GM12878 (cell line): ENCODE results near the gene DNAH2. TPM values are rescaled to one million over a fixed set of nuclear protein-coding genes. Genes with fewer than 3 reads are reported as not detected.

Source experiments
- ATAC-seq: fragments of 200-7000 bp; cut with Tn5 transposase; 3 replicates; pipeline ENCODE4 v1.9.1; 2020; ENCODE audit warnings: mild to moderate bottlenecking, moderate library complexity
- BruUV-seq: library from RNA; stranded (reverse); fragments of 400-500 nt; replicated peaks from 2 replicates; lab custom pipeline; 2021; lab: Mats Ljungman, UMichigan
- CTCF ChIA-PET: fragments of 300-600 bp; sonication (Branson Sonifier 250); formaldehyde crosslinking; extraction: SDS; loops from one replicate; lab custom pipeline; 2021; ENCODE audit warnings: inconsistent platforms; lab: Yijun Ruan, JAX
- POLR2A ChIA-PET: fragments of 350-600 bp; formaldehyde crosslinking; extraction: SDS; loops from one replicate; lab custom pipeline; 2021; ENCODE audit warnings: inconsistent platforms; lab: Charles Lee
- RAD21 ChIA-PET: fragments of 300-600 bp; sonication (Branson Sonifier 250); formaldehyde crosslinking; loops from one replicate; lab custom pipeline; 2023; ENCODE audit warnings: antibody characterized with exemption; ENCODE audit not compliant: unreplicated experiment; lab: Charles Lee
- SMC1A ChIA-PET: fragments of 300-600 bp; sonication (Branson Sonifier 250); formaldehyde crosslinking; loops from one replicate; lab custom pipeline; 2023; ENCODE audit not compliant: unreplicated experiment, uncharacterized antibody; lab: Charles Lee
- DNase-seq: peaks from one replicate; pipeline ENCODE4 v3.0.0-alpha.2; 2011; ENCODE audit warnings: low read depth, low spot score
- FAIRE-seq: peaks from 3 replicates; lab custom pipeline; 2011; peaks lifted over from hg19 to GRCh38; lab: Jason Lieb, UNC
- H2AFZ ChIP-seq: 2 replicates; pipeline ENCODE4 v1.6.0; 2011; ENCODE audit warnings: low read depth, low read length, control low read depth; ENCODE audit not compliant: control insufficient read depth
- H3K27ac ChIP-seq: 2 replicates; pipeline ENCODE4 v1.5.1; 2011; ENCODE audit warnings: control low read depth; ENCODE audit not compliant: control insufficient read depth, insufficient read depth
- H3K27me3 ChIP-seq, 2 experiments: replicated peaks in 1 of 2; 2 replicates each; pipeline versions ENCODE4 v1.6.0 to v1.6.1; 2011; ENCODE audit warnings: low read length in 1 of 2; ENCODE audit not compliant: control insufficient read depth in 2 of 2, insufficient read depth in 2 of 2
- H3K36me3 ChIP-seq, 2 experiments: 2 replicates each; pipeline ENCODE4 v1.5.1; 2011; ENCODE audit warnings: low read length in 1 of 2; ENCODE audit not compliant: control insufficient read depth in 2 of 2, insufficient read depth in 2 of 2
- H3K4me1 ChIP-seq: 2 replicates; pipeline ENCODE4 v1.6.1; 2011; ENCODE audit warnings: mild to moderate bottlenecking, low read length, moderate library complexity, mixed read lengths; ENCODE audit not compliant: control insufficient read depth, insufficient read depth
- H3K4me2 ChIP-seq: 2 replicates; pipeline ENCODE4 v1.6.0; 2011; ENCODE audit warnings: control low read depth; ENCODE audit not compliant: control insufficient read depth, insufficient read depth
- H3K4me3 ChIP-seq: fragments of 200-600 bp; sonication (generic); 2 replicates; pipeline ENCODE4 v1.5.1; 2016
- H3K79me2 ChIP-seq: 2 replicates; pipeline ENCODE4 v1.6.0; 2011; ENCODE audit warnings: low read length; ENCODE audit not compliant: control insufficient read depth, insufficient read depth
- H3K9ac ChIP-seq: 2 replicates; pipeline ENCODE4 v1.8.0; 2011; ENCODE audit warnings: low read length, control low read depth, mixed read lengths; ENCODE audit not compliant: control insufficient read depth, insufficient read depth
- H3K9me3 ChIP-seq: replicated peaks from 3 replicates; pipeline ENCODE4 v1.5.1; 2011; ENCODE audit warnings: mild to moderate bottlenecking, low read length; ENCODE audit not compliant: control insufficient read depth, insufficient read depth
- H4K20me1 ChIP-seq: 2 replicates; pipeline ENCODE4 v1.6.0; 2011; ENCODE audit not compliant: control insufficient read depth, insufficient read depth
- E4F1 ChIP-seq: fragments of 450-650 bp; IDR thresholded peaks from 2 replicates; pipeline ENCODE4 v1.6.1; 2018; ENCODE audit warnings: borderline replicate concordance, mild to moderate bottlenecking; ENCODE audit not compliant: partially characterized antibody
- HSF1 ChIP-seq: fragments of 150-350 bp; IDR thresholded peaks from 2 replicates; pipeline ENCODE4 v1.6.1; 2014; ENCODE audit warnings: mild to moderate bottlenecking, low read depth, low read length
- IRF4 ChIP-seq: IDR thresholded peaks from 2 replicates; pipeline ENCODE4 v1.6.1; 2011; ENCODE audit warnings: low read depth, low read length
- JUNB ChIP-seq: IDR thresholded peaks from 2 replicates; pipeline ENCODE4 v1.6.1; 2016; ENCODE audit warnings: antibody characterized with exemption, mild to moderate bottlenecking
- PML ChIP-seq: IDR thresholded peaks from 2 replicates; pipeline ENCODE4 v1.6.1; 2012; ENCODE audit warnings: low read length, inconsistent platforms
- POLR2AphosphoS2 ChIP-seq: IDR thresholded peaks from 2 replicates; pipeline ENCODE4 v1.6.1; 2011; ENCODE audit warnings: low read depth, mild to moderate bottlenecking, low read length, improper control_type of control experiment, moderate library complexity
- RELA ChIP-seq: fragments of 450-650 bp; IDR thresholded peaks from 2 replicates; pipeline ENCODE4 v1.8.0; 2014; ENCODE audit warnings: borderline replicate concordance; ENCODE audit not compliant: partially characterized antibody
- SMAD1 ChIP-seq: fragments of 450-650 bp; IDR thresholded peaks from 2 replicates; pipeline ENCODE4 v1.6.1; 2018; ENCODE audit warnings: mild to moderate bottlenecking, low read depth; ENCODE audit not compliant: partially characterized antibody
- STAT1 ChIP-seq: fragments of 450-650 bp; conservative IDR thresholded peaks from 2 replicates; pipeline ENCODE4 v1.6.1; 2014; ENCODE audit warnings: antibody characterized with exemption, mild to moderate bottlenecking
- USF2 ChIP-seq: IDR thresholded peaks from 2 replicates; pipeline ENCODE4 v1.6.1; 2011; ENCODE audit warnings: low read depth, low read length, improper control_type of control experiment, borderline replicate concordance
- ZBTB33 ChIP-seq: fragments of 450-650 bp; IDR thresholded peaks from 2 replicates; pipeline ENCODE4 v1.6.1; 2017; ENCODE audit warnings: mild to moderate bottlenecking
- ZNF217 ChIP-seq: fragments of 450-650 bp; IDR thresholded peaks from 2 replicates; pipeline ENCODE4 v1.6.1; 2017; ENCODE audit warnings: antibody characterized with exemption, mild to moderate bottlenecking
- ZNF592 ChIP-seq: fragments of 450-650 bp; IDR thresholded peaks from 2 replicates; pipeline ENCODE4 v1.6.1; 2017; ENCODE audit warnings: mild to moderate bottlenecking, moderate library complexity
- WGBS: methylation state at CpG from one replicate; pipeline ENCODE4 v1.1.6; 2016; ENCODE audit warnings: low lambda C conversion rate; ENCODE audit not compliant: insufficient replicate concordance, insufficient coverage; ENCODE audit errors: missing lambda C conversion rate; 5-methylcytosine and 5-hydroxymethylcytosine counted together
- in situ Hi-C: fragments of 300-500 bp; cut with MboI; formaldehyde crosslinking; loops from 9 replicates; pipeline ENCODE4 v1.14.3; 2018; ENCODE audit warnings: mixed read lengths
- intact Hi-C: fragments of 100-400 bp; cut with micrococcal nuclease; formaldehyde crosslinking; loops from one replicate; pipeline ENCODE4 v1.14.2; 2022; ENCODE audit not compliant: unreplicated experiment
- polyA plus RNA-seq, 11 experiments: library from polyadenylated mRNA; depleted of rRNA in 4 of 11; unstranded in 6 of 11; stranded (reverse) in 5 of 11; fragments of >200 nt; fragmentation: Nextera tagmentation in 4 of 11; fragmentation: Illumina TruSeq in 1 of 11; extraction: Ambion mirVana in 4 of 11; extraction: Trizol in 1 of 11; gene quantifications; 1 replicate in 1 of 11; 2 replicates in 10 of 11; pipeline versions ENCODE4 v1.2.1 to v1.2.3, GENCODE V29; 2011 to 2016; ENCODE audit warnings: inconsistent platforms in 2 of 11, missing spikeins in 2 of 11, low read depth in 1 of 11
- total RNA-seq, 4 experiments: library from RNA; depleted of rRNA in 3 of 4; stranded (reverse); fragments of >200 nt in 3 of 4; fragmentation: Illumina TruSeq in 1 of 4; extraction: Trizol in 1 of 4; gene quantifications; 2 replicates each; pipeline versions ENCODE4 v1.2.1 to v1.2.3, GENCODE V29; 2013 to 2021

The DNAH2 gene
- total and polyA plus RNA-seq, 10 of the 15 experiments (the other 5 are each of a cell fraction or from before 2014, with no cell fraction given) = not detected

- in situ Hi-C loops (no loop called here), intact Hi-C loops (no loop called here)
- Histone ChIP-seq H3K27me3 (no peaks in the 10 kb centered on the region), H2AFZ (no peak overlapping the region), H3K36me3 (no peaks in the 10 kb centered on the region), H3K27ac (no peak overlapping the region), H3K4me1 (no peaks in the 10 kb centered on the region), H3K9me3 (no peaks in the 10 kb centered on the region), H3K79me2 (no peaks in the 10 kb centered on the region), H4K20me1 (no peaks in the 10 kb centered on the region), H3K4me3 (no peak overlapping the region), H3K4me2 (no peak overlapping the region), H3K9ac (no peak overlapping the region)
- SMC1A ChIA-PET = no interaction called here
- TF ChIP-seq IRF4 = no peak
- no peak for TF ChIP-seq HSF1
- no peak for TF ChIP-seq USF2
- TF ChIP-seq E4F1 = no peak
- TF ChIP-seq POLR2AphosphoS2 = no peak
- no peak for TF ChIP-seq PML
- no peak for TF ChIP-seq SMAD1
- no peak for TF ChIP-seq ZBTB33
- TF ChIP-seq JUNB = no peak
- no peak for TF ChIP-seq ZNF592
- no peak for TF ChIP-seq ZNF217
- no peak for TF ChIP-seq STAT1
- TF ChIP-seq RELA = no peak
- POLR2A ChIA-PET = no interaction called here
- RAD21 ChIA-PET = no interaction called here
- WGBS = 45% methylated on average over 14 of the region's 14 CpGs
- BruUV-seq = no TSS peak
- no peak for DNase-seq
- CTCF ChIA-PET = interaction anchor here (0.6 to 1.4 kb wide), 3 partner anchors 13 to 574 kb away, joined by 3 to 5 read pairs (median 3); no protein-coding TSS in a partner anchor
- ATAC-seq = no peak
- no peak for FAIRE-seq
These were observed 39.4 kb downstream of the DNAH2 start for GRCh38 chr17:7756968-7757367.
